ENCODE measurements around the gene IFI44.

Gene IFI44

GRCh38 chr1:78678324-78678723, 28.7 kb downstream of the IFI44 start:
- no peak for TF ChIP-seq CTCF (IDR thresholded peaks at IDR 0.05; ENCODE audit: low read depth, low read length)
- DNase-seq (ENCODE audit: extremely low read depth, low read depth), result no peak

GRCh38 chr1:78681265-78681664, 31.6 kb downstream of the IFI44 start:
- no peak for TF ChIP-seq CTCF (IDR thresholded peaks at IDR 0.05; ENCODE audit: low read depth, low read length)
- no peak for DNase-seq (ENCODE audit: extremely low read depth, low read depth)

GRCh38 chr1:78682496-78682895, 32.9 kb downstream of the IFI44 start:
- no peak for TF ChIP-seq CTCF (IDR thresholded peaks at IDR 0.05; ENCODE audit: low read depth, low read length)
- no peak for DNase-seq (ENCODE audit: extremely low read depth, low read depth)

- no peak for TF ChIP-seq CTCF (IDR thresholded peaks at IDR 0.05; ENCODE audit: low read depth, low read length)
- DNase-seq (ENCODE audit: extremely low read depth, low read depth), result no peak
Observed at GRCh38 chr1:78683079-78683478, 33.4 kb downstream of the IFI44 start.

GRCh38 chr1:78687315-78687714, 37.7 kb downstream of the IFI44 start:
- DNase-seq (ENCODE audit: extremely low read depth, low read depth), result no peak
- TF ChIP-seq CTCF (IDR thresholded peaks at IDR 0.05; ENCODE audit: low read depth, low read length), result no peak

- no peak for DNase-seq (ENCODE audit: extremely low read depth, low read depth)
- TF ChIP-seq CTCF (IDR thresholded peaks at IDR 0.05; ENCODE audit: low read depth, low read length), result no peak
Observed at GRCh38 chr1:78687914-78688313, 38.3 kb downstream of the IFI44 start.

GRCh38 chr1:78688697-78689096, 39.1 kb downstream of the IFI44 start:
- DNase-seq (ENCODE audit: extremely low read depth, low read depth), result peak; percentile 24
- TF ChIP-seq CTCF (IDR thresholded peaks at IDR 0.05; ENCODE audit: low read depth, low read length), result peak; percentile 47

All from AG09319 (cell line).